IMR-90 (cell line): Measurements from ENCODE around the gene ASH1L. TPM values are rescaled to one million over a fixed set of nuclear protein-coding genes. Genes with fewer than 3 reads are reported as not detected.

Experiments
- ATAC-seq: fragments of 200-7000 bp; cut with Tn5 transposase; 2 replicates; pipeline ENCODE4 v1.9.1; 2020; ENCODE audit warnings: low read depth, mild to moderate bottlenecking, moderate library complexity
- BruUV-seq: library from RNA; stranded (reverse); fragments of 400-500 nt; replicated peaks from 2 replicates; lab custom pipeline; 2021; lab: Mats Ljungman, UMichigan
- CTCF ChIA-PET: fragments of 300-600 bp; formaldehyde crosslinking; extraction: SDS; loops from one replicate; lab custom pipeline; 2021; ENCODE audit warnings: antibody characterized with exemption; lab: Yijun Ruan, JAX
- POLR2A ChIA-PET: fragments of 300-600 bp; sonication (Branson Sonifier 250); formaldehyde crosslinking; loops from one replicate; lab custom pipeline; 2022; ENCODE audit warnings: antibody characterized with exemption; ENCODE audit not compliant: unreplicated experiment; lab: Charles Lee
- DNase-seq: peaks from one replicate; pipeline ENCODE4 v3.0.0; 2013
- H2AFZ ChIP-seq: replicated peaks from 2 replicates; pipeline ENCODE3; 2013; ENCODE audit warnings: low read length, mild to moderate bottlenecking; ENCODE audit not compliant: poor library complexity
- H2AK5ac ChIP-seq: 2 replicates; pipeline ENCODE4 v1.6.1; 2013; ENCODE audit warnings: low read depth, low read length, inconsistent platforms
- H2AK9ac ChIP-seq: replicated peaks from 2 replicates; pipeline ENCODE3; 2013; ENCODE audit warnings: mild to moderate bottlenecking, low read depth, low read length, moderate library complexity; ENCODE audit not compliant: poor library complexity
- H2BK120ac ChIP-seq: 2 replicates; pipeline ENCODE4 v1.6.1; 2013; ENCODE audit warnings: low read depth, low read length, inconsistent platforms
- H2BK15ac ChIP-seq: 3 replicates; pipeline ENCODE4 v1.6.1; 2013; ENCODE audit warnings: low read depth, low read length, inconsistent platforms
- H2BK20ac ChIP-seq: 2 replicates; pipeline ENCODE4 v1.6.1; 2013; ENCODE audit warnings: low read depth, mild to moderate bottlenecking, inconsistent platforms, low read length, moderate library complexity
- H2BK5ac ChIP-seq: 2 replicates; pipeline ENCODE4 v1.6.1; 2013; ENCODE audit warnings: mild to moderate bottlenecking, low read depth, low read length, inconsistent platforms; ENCODE audit not compliant: poor library complexity, severe bottlenecking
- H3K14ac ChIP-seq: replicated peaks from 2 replicates; pipeline ENCODE4 v1.6.1; 2013; ENCODE audit warnings: low read depth, low read length, inconsistent platforms
- H3K18ac ChIP-seq: 2 replicates; pipeline ENCODE4 v1.6.1; 2013; ENCODE audit warnings: low read depth, low read length, control low read depth
- H3K23ac ChIP-seq: 2 replicates; pipeline ENCODE4 v1.6.1; 2013; ENCODE audit warnings: low read depth, low read length, inconsistent platforms
- H3K27ac ChIP-seq: 2 replicates; pipeline ENCODE4 v1.5.1; 2013; ENCODE audit warnings: mild to moderate bottlenecking, control low read depth, low read length; ENCODE audit not compliant: insufficient read depth
- H3K27me3 ChIP-seq: 2 replicates; pipeline ENCODE4 v1.6.1; 2013; ENCODE audit warnings: low read length; ENCODE audit not compliant: control insufficient read depth, insufficient read depth
- H3K36me3 ChIP-seq: 2 replicates; pipeline ENCODE4 v1.6.1; 2013; ENCODE audit warnings: low read length, mixed read lengths; ENCODE audit not compliant: control insufficient read depth, insufficient read depth
- H3K4ac ChIP-seq: 2 replicates; pipeline ENCODE4 v1.6.1; 2013; ENCODE audit warnings: low read depth, low read length, inconsistent platforms
- H3K4me1 ChIP-seq: 2 replicates; pipeline ENCODE4 v1.6.1; 2013; ENCODE audit warnings: low read length, mixed read lengths; ENCODE audit not compliant: control insufficient read depth, insufficient read depth
- H3K4me2 ChIP-seq: 2 replicates; pipeline ENCODE4 v1.6.1; 2013; ENCODE audit warnings: low read depth, mild to moderate bottlenecking, control low read depth, low read length, moderate library complexity
- H3K4me3 ChIP-seq: 2 replicates; pipeline ENCODE4 v1.5.1; 2013; ENCODE audit warnings: low read depth, mild to moderate bottlenecking, control low read depth, low read length, moderate library complexity; ENCODE audit not compliant: insufficient read depth
- H3K56ac ChIP-seq: 2 replicates; pipeline ENCODE4 v1.6.1; 2013; ENCODE audit warnings: low read length, inconsistent platforms; ENCODE audit not compliant: insufficient read depth; ENCODE audit errors: extremely low read depth
- H3K79me1 ChIP-seq, 2 experiments: 2 replicates each; pipeline ENCODE4 v1.6.1; 2013; ENCODE audit warnings: low read length in 2 of 2, inconsistent platforms in 1 of 2, low read depth in 1 of 2
- H3K9ac ChIP-seq: 2 replicates; pipeline ENCODE4 v1.6.1; 2013; ENCODE audit warnings: low read depth, low read length, control low read depth
- H3K9me1 ChIP-seq: 2 replicates; pipeline ENCODE4 v1.6.1; 2013; ENCODE audit warnings: low read length, inconsistent platforms; ENCODE audit not compliant: insufficient read depth
- H3K9me3 ChIP-seq: 2 replicates; pipeline ENCODE4 v1.6.1; 2013; ENCODE audit warnings: low read length; ENCODE audit not compliant: control insufficient read depth, insufficient read depth
- H4K20me1 ChIP-seq: 2 replicates; pipeline ENCODE4 v1.6.1; 2013; ENCODE audit warnings: low read length, inconsistent platforms; ENCODE audit not compliant: insufficient read depth
- H4K5ac ChIP-seq: 2 replicates; pipeline ENCODE4 v1.6.1; 2013; ENCODE audit warnings: mild to moderate bottlenecking, low read depth, low read length, control low read depth
- H4K8ac ChIP-seq, 2 experiments: 2 replicates each; pipeline ENCODE4 v1.6.1; 2013; ENCODE audit warnings: low read depth in 2 of 2, low read length in 2 of 2, control low read depth in 1 of 2, inconsistent platforms in 1 of 2
- H4K91ac ChIP-seq: 2 replicates; pipeline ENCODE4 v1.6.1; 2013; ENCODE audit warnings: low read depth, low read length, inconsistent platforms; ENCODE audit not compliant: insufficient read depth
- CEBPB ChIP-seq: IDR thresholded peaks from 2 replicates; pipeline ENCODE4 v1.6.1; 2012; ENCODE audit warnings: low read depth, low read length, improper control_type of control experiment
- CHD1 ChIP-seq: IDR thresholded peaks from 2 replicates; pipeline ENCODE4 v1.6.1; 2012; ENCODE audit warnings: low read depth, low read length, improper control_type of control experiment
- ELK1 ChIP-seq: fragments of 150-350 bp; IDR thresholded peaks from 2 replicates; pipeline ENCODE4 v1.6.1; 2016; ENCODE audit warnings: low read depth, mild to moderate bottlenecking, low read length, moderate library complexity, borderline replicate concordance
- MAFK ChIP-seq: IDR thresholded peaks from 2 replicates; pipeline ENCODE4 v1.6.1; 2012; ENCODE audit warnings: low read depth, low read length, improper control_type of control experiment
- RAD21 ChIP-seq: IDR thresholded peaks from 2 replicates; pipeline ENCODE4 v1.6.1; 2012; ENCODE audit warnings: low read length, improper control_type of control experiment
- RFX5 ChIP-seq: IDR thresholded peaks from 2 replicates; pipeline ENCODE4 v1.8.0; 2012; ENCODE audit warnings: low read depth, mild to moderate bottlenecking, low read length, moderate library complexity
- SMC3 ChIP-seq: fragments of 150-350 bp; IDR thresholded peaks from 2 replicates; pipeline ENCODE4 v1.6.1; 2016; ENCODE audit warnings: low read depth, mild to moderate bottlenecking, antibody characterized with exemption, low read length, moderate library complexity
- WGBS, 2 experiments: methylation state at CpG; one replicate each; pipeline versions ENCODE4 v1.1.5 to v1.1.7; 2013; ENCODE audit warnings: missing lambda C conversion rate in 2 of 2; ENCODE audit not compliant: insufficient read length in 1 of 2; ENCODE audit errors: extremely low coverage in 2 of 2; 5-methylcytosine and 5-hydroxymethylcytosine counted together
- dilution Hi-C: fragments of 300-500 bp; cut with HindIII; formaldehyde crosslinking; loops from one replicate; pipeline ENCODE4 v1.14.3; 2018; ENCODE audit warnings: low sequenced_read_pairs; ENCODE audit not compliant: unreplicated experiment
- in situ Hi-C: fragments of 300-500 bp; cut with MboI; formaldehyde crosslinking; loops from 3 replicates; pipeline ENCODE4 v1.14.3; 2019; ENCODE audit warnings: low sequenced_read_pairs, inconsistent platforms, mixed read lengths
- intact Hi-C: fragments of 100-400 bp; cut with micrococcal nuclease; formaldehyde crosslinking; loops from 2 replicates; pipeline ENCODE4 v1.10.0; 2022
- polyA plus RNA-seq, 3 experiments: library from polyadenylated mRNA; depleted of rRNA; stranded (reverse); fragments of >200 nt; gene quantifications; 2 replicates each; pipeline ENCODE4 v1.2.3, GENCODE V29; 2012; ENCODE audit warnings: low replicate concordance in 1 of 3
- total RNA-seq: library from RNA; depleted of rRNA; stranded (reverse); fragments of >200 nt; gene quantifications from 2 replicates; pipeline ENCODE4 v1.2.3, GENCODE V29; 2012
- TF ChIP-seq, protein P1 (sequence below): fragments of 150-350 bp; IDR thresholded peaks from 2 replicates; pipeline ENCODE4 v1.6.1; 2017; ENCODE audit warnings: mild to moderate bottlenecking, antibody characterized with exemption, low read length, low read depth

The ASH1L gene
- total and polyA plus RNA-seq, 2 of the 4 experiments (the other 2 are of a cell fraction): 13.7 to 18.5 TPM

DNA sequence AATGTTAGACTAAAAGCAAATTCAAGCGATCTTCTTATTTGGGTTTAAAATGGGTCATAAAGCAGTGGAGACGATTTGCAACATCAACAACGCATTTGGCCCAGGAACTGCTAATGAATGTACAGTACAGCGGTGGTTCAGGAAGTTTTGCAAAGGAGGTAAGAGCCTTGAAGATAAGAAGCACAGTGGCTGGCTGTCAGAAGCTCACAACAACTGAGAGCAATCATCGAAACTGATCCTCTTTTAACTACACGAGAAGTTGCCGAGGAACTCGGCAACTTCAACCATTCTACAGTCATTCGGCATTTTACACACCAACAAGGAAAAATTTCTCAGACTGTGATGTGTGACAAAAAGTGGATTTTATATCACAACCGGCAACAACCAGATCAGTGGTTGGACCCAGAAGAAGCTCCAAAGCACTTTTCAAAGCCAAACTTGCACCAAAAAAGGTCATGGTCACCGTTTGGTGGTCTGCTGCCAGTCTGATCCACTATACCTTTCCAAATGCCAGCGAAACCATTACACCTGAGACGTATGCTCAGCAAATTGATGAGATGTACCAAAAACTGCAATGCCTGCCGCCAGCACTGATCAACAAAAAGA lies 47.9 kb downstream of the ASH1L start:
- no peak overlapping the region for H4K5ac ChIP-seq
- ATAC-seq (no peak), DNase-seq (no peak)
- H4K8ac ChIP-seq: no peak overlapping the region
- no peak overlapping the region for H4K91ac ChIP-seq
- H2AK9ac ChIP-seq: peak overlapping the region; percentile 42
- in situ Hi-C loops (no loop called here), intact Hi-C loops (no loop called here), dilution Hi-C loops (no loop called here)
- H2AK5ac ChIP-seq: no peak overlapping the region
- no peak overlapping the region for H3K56ac ChIP-seq
- no peak overlapping the region for H3K23ac ChIP-seq
- no TSS peak for BruUV-seq
- POLR2A ChIA-PET: no interaction called here
- peaks cover 24 to 70% of the 10 kb centered on the region in 2 experiments for H3K79me1 ChIP-seq
- no peak overlapping the region for H2BK15ac ChIP-seq
- no peaks in the 10 kb centered on the region for H3K27me3 ChIP-seq
- CTCF ChIA-PET: no interaction called here
- no peak overlapping the region for H3K18ac ChIP-seq
- no peak overlapping the region for H3K27ac ChIP-seq
- peaks cover 14% of the 10 kb centered on the region; the same call in 1 of the 2 replicates for H3K9me1 ChIP-seq
- H4K20me1 ChIP-seq: peaks cover 34% of the 10 kb centered on the region
- H3K4me3 ChIP-seq: no peak overlapping the region
- H2BK5ac ChIP-seq: no peak overlapping the region
- no peak for TF ChIP-seq ELK1
- TF ChIP-seq, protein P1, sequence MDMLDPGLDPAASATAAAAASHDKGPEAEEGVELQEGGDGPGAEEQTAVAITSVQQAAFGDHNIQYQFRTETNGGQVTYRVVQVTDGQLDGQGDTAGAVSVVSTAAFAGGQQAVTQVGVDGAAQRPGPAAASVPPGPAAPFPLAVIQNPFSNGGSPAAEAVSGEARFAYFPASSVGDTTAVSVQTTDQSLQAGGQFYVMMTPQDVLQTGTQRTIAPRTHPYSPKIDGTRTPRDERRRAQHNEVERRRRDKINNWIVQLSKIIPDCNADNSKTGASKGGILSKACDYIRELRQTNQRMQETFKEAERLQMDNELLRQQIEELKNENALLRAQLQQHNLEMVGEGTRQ: no peak
- no peak for TF ChIP-seq CEBPB
- no peak for TF ChIP-seq SMC3
- no peak for TF ChIP-seq RAD21
- TF ChIP-seq RFX5: no peak
- no peak for TF ChIP-seq MAFK
- no peak for TF ChIP-seq CHD1
- H3K14ac ChIP-seq: peak overlapping the region; percentile 41
- no peak overlapping the region for H2AFZ ChIP-seq
- no peak overlapping the region for H3K4ac ChIP-seq
- 93% methylated on average over 5 of the region's 14 CpGs; no CpG with 5 or more reads in 1 of the 2 experiments for WGBS, 2 experiments
- no peak overlapping the region for H2BK20ac ChIP-seq
- H2BK120ac ChIP-seq: no peak overlapping the region
- peaks cover 6% of the 10 kb centered on the region for H3K36me3 ChIP-seq
- H3K4me2 ChIP-seq: no peak overlapping the region
- H3K4me1 ChIP-seq: peaks cover 2% of the 10 kb centered on the region
- no peak overlapping the region for H3K9ac ChIP-seq
- H3K9me3 ChIP-seq: no peaks in the 10 kb centered on the region
